Panc1 (cell line): ENCODE data around the gene MAGI3. TPM values are rescaled to one million over a fixed set of nuclear protein-coding genes. Genes with fewer than 3 reads are reported as not detected.

ENCODE experiments used
- ATAC-seq: fragments of 200-7000 bp; cut with Tn5 transposase; 2 replicates; pipeline ENCODE4 v1.9.1; 2020; ENCODE audit warnings: mild to moderate bottlenecking, moderate library complexity
- BruUV-seq: library from RNA; stranded (reverse); fragments of 400-500 nt; replicated peaks from 2 replicates; lab custom pipeline; 2021; lab: Mats Ljungman, UMichigan
- CTCF ChIA-PET: fragments of 300-600 bp; sonication (Branson Sonifier 250); formaldehyde crosslinking; loops from one replicate; lab custom pipeline; 2022; ENCODE audit warnings: antibody characterized with exemption; lab: Charles Lee
- POLR2A ChIA-PET: fragments of 300-600 bp; sonication (Branson Sonifier 250); formaldehyde crosslinking; loops from one replicate; lab custom pipeline; 2022; ENCODE audit warnings: antibody characterized with exemption; lab: Charles Lee
- DNase-seq: peaks from one replicate; pipeline ENCODE4 v3.0.0-alpha.2; 2010; ENCODE audit warnings: low read depth, low spot score
- H3K27ac ChIP-seq: 2 replicates; pipeline ENCODE4 v1.5.1; 2011; ENCODE audit warnings: mild to moderate bottlenecking, low read length, inconsistent platforms
- H3K27me3 ChIP-seq: fragments of 200-500 bp; sonication (Bioruptor generic); 2 replicates; pipeline ENCODE4 v1.6.0; 2014; ENCODE audit warnings: low read length, inconsistent platforms; ENCODE audit not compliant: control insufficient read depth, insufficient read depth
- H3K36me3 ChIP-seq: fragments of 200-500 bp; sonication (Bioruptor generic); 2 replicates; pipeline ENCODE4 v1.5.1; 2014; ENCODE audit warnings: inconsistent platforms, mild to moderate bottlenecking, low read length, moderate library complexity; ENCODE audit not compliant: control insufficient read depth, insufficient read depth
- H3K4me1 ChIP-seq: 2 replicates; pipeline ENCODE4 v1.5.1; 2011; ENCODE audit warnings: inconsistent platforms, mild to moderate bottlenecking, low read length, moderate library complexity; ENCODE audit not compliant: control insufficient read depth, insufficient read depth
- H3K4me3 ChIP-seq, 2 experiments: 2 replicates each; pipeline ENCODE4 v1.5.1; 2011 to 2012; ENCODE audit warnings: low read depth in 2 of 2, low read length in 2 of 2, mild to moderate bottlenecking in 2 of 2, inconsistent platforms in 1 of 2, moderate library complexity in 1 of 2
- H3K9me3 ChIP-seq: fragments of 200-500 bp; sonication (Bioruptor generic); 2 replicates; pipeline ENCODE4 v1.5.1; 2014; ENCODE audit warnings: low read depth, mild to moderate bottlenecking, inconsistent platforms, low read length, moderate library complexity; ENCODE audit not compliant: control insufficient read depth, insufficient read depth
- POLR2AphosphoS5 ChIP-seq: IDR thresholded peaks from 2 replicates; pipeline ENCODE4 v1.6.1; 2012; ENCODE audit warnings: mild to moderate bottlenecking, low read depth, low read length, moderate library complexity
- SIN3A ChIP-seq: IDR thresholded peaks from 2 replicates; pipeline ENCODE4 v1.6.1; 2012; ENCODE audit warnings: low read depth, mild to moderate bottlenecking, low read length, moderate library complexity, borderline replicate concordance; ENCODE audit not compliant: insufficient read depth
- TCF7L2 ChIP-seq: IDR thresholded peaks from 2 replicates; pipeline ENCODE4 v1.6.1; 2011; ENCODE audit warnings: mild to moderate bottlenecking, low read depth, low read length, inconsistent platforms
- in situ Hi-C: cut with HindIII; loops from 2 replicates; pipeline ENCODE4 v1.10.0; 2016; ENCODE audit warnings: low sequenced_read_pairs, low pct_unique_long_range_greater_than_20kb
- intact Hi-C: fragments of 100-400 bp; cut with micrococcal nuclease; formaldehyde crosslinking; loops from one replicate; pipeline ENCODE4 v1.10.0; 2022; ENCODE audit not compliant: unreplicated experiment
- total RNA-seq: library from RNA; stranded (reverse); gene quantifications from one replicate; pipeline ENCODE4 v1.2.1, GENCODE V29; 2021; ENCODE audit not compliant: unreplicated experiment
- TF ChIP-seq, protein P1 (sequence below): fragments of 450-650 bp; IDR thresholded peaks from 2 replicates; pipeline ENCODE4 v1.5.1; 2017; ENCODE audit warnings: mild to moderate bottlenecking
- TF ChIP-seq, protein P2 (sequence below), 2 experiments: IDR thresholded peaks; 2 replicates each; pipeline ENCODE4 v1.6.1; 2011 to 2012; ENCODE audit warnings: low read depth in 2 of 2, control low read depth in 1 of 2, low read length in 1 of 2, mild to moderate bottlenecking in 1 of 2, moderate library complexity in 1 of 2; ENCODE audit not compliant: insufficient read depth in 1 of 2

The MAGI3 gene
- total RNA-seq, 1 experiment from 2014 or later, result 10.9 TPM

DNA sequence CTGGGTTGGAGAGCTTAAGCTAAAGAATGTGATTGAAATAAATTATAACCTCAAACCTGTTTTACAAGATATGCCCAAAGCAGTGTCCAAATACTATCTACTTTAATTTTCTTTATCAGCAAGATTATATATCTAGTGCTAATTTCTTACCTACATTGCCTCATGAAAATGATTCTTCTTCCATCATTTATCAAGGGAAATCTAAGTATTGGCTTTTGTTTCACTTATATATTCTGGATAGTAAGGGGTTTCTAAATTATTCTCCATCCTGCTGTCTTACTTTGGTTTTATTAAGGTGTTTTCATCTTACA lies 287.8 kb downstream of the MAGI3 start:
- intact Hi-C loops, result loop anchor here (10.0 kb wide), 1 partner anchor 283 kb away; the partner anchor contains the start of gene MAGI3
- H3K36me3 ChIP-seq, result peaks cover under 1% of the 10 kb centered on the region; the same call in 1 of the 2 replicates
- H3K27me3 ChIP-seq, result no peaks in the 10 kb centered on the region
- in situ Hi-C loops, result no loop called here
- no peak overlapping the region for H3K27ac ChIP-seq
- DNase-seq (no peak), ATAC-seq (no peak)
- TF ChIP-seq, protein P1, sequence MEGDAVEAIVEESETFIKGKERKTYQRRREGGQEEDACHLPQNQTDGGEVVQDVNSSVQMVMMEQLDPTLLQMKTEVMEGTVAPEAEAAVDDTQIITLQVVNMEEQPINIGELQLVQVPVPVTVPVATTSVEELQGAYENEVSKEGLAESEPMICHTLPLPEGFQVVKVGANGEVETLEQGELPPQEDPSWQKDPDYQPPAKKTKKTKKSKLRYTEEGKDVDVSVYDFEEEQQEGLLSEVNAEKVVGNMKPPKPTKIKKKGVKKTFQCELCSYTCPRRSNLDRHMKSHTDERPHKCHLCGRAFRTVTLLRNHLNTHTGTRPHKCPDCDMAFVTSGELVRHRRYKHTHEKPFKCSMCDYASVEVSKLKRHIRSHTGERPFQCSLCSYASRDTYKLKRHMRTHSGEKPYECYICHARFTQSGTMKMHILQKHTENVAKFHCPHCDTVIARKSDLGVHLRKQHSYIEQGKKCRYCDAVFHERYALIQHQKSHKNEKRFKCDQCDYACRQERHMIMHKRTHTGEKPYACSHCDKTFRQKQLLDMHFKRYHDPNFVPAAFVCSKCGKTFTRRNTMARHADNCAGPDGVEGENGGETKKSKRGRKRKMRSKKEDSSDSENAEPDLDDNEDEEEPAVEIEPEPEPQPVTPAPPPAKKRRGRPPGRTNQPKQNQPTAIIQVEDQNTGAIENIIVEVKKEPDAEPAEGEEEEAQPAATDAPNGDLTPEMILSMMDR, result peak; percentile 11; the same call in 1 of the 2 replicates
- TF ChIP-seq TCF7L2, result no peak
- no TSS peak for BruUV-seq
- H3K9me3 ChIP-seq, result no peaks in the 10 kb centered on the region
- POLR2A ChIA-PET, result no interaction called here
- CTCF ChIA-PET, result interaction anchor here (0.7 kb wide), 1 partner anchor 55 kb away, joined by 3 read pairs; no protein-coding TSS in a partner anchor
- no peaks in the 10 kb centered on the region for H3K4me1 ChIP-seq
- no peak overlapping the region for H3K4me3 ChIP-seq

DNA sequence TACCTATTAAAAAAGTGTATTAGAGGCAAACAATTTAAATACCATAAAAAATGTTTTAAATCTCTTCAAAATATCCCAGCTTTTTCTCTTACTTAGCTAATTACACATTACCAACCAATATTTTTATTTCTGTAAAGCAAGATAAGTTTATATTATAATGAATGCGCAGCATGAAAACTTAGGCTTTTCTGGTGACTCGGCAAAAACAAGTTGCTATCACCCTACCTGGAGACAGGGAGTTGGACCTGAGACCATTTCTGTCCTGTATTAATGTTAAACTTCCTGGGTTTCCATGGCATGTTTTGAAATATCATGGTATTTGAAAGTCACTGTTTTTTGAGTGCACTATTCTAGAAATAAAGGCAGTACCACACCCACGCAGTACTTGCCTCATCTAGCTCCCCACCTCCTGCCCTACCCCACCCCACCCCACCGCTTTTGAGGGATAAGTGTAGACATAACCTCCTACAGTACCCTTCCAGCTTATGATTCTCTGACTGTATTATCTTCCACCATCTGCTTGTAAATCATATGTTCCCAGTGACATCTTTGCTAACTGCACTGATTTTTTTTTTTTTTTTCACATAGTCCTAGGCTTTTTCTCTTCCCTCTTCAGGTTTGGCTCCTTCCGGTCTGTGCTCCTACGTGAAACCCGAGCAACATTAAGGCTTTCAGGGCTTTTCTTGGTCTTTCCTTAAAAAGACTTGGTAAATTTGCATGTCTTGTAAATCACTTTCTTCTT lies 291.5 kb downstream of the MAGI3 start:
- no peak overlapping the region for H3K4me3 ChIP-seq
- H3K9me3 ChIP-seq, result no peaks in the 10 kb centered on the region
- TF ChIP-seq, protein P2, sequence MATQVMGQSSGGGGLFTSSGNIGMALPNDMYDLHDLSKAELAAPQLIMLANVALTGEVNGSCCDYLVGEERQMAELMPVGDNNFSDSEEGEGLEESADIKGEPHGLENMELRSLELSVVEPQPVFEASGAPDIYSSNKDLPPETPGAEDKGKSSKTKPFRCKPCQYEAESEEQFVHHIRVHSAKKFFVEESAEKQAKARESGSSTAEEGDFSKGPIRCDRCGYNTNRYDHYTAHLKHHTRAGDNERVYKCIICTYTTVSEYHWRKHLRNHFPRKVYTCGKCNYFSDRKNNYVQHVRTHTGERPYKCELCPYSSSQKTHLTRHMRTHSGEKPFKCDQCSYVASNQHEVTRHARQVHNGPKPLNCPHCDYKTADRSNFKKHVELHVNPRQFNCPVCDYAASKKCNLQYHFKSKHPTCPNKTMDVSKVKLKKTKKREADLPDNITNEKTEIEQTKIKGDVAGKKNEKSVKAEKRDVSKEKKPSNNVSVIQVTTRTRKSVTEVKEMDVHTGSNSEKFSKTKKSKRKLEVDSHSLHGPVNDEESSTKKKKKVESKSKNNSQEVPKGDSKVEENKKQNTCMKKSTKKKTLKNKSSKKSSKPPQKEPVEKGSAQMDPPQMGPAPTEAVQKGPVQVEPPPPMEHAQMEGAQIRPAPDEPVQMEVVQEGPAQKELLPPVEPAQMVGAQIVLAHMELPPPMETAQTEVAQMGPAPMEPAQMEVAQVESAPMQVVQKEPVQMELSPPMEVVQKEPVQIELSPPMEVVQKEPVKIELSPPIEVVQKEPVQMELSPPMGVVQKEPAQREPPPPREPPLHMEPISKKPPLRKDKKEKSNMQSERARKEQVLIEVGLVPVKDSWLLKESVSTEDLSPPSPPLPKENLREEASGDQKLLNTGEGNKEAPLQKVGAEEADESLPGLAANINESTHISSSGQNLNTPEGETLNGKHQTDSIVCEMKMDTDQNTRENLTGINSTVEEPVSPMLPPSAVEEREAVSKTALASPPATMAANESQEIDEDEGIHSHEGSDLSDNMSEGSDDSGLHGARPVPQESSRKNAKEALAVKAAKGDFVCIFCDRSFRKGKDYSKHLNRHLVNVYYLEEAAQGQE (IDR thresholded peaks at IDR 0.05; ENCODE audit: insufficient read depth in 1 of 2, low read depth in 2 of 2, low read length in 1 of 2), result no peak
- no peak overlapping the region for H3K27ac ChIP-seq
- H3K36me3 ChIP-seq, result no peaks in the 10 kb centered on the region; the same call in 1 of the 2 replicates
- DNase-seq, result no peak
- no peaks in the 10 kb centered on the region for H3K4me1 ChIP-seq
- ChIA-PET CTCF (no interaction called here), POLR2A (interaction anchor here (0.6 kb wide), 2 partner anchors 15 to 249 kb away, joined by 3 read pairs; no protein-coding TSS in a partner anchor)
- no TSS peak for BruUV-seq
- in situ Hi-C loops (no loop called here), intact Hi-C loops (no loop called here)
- no peaks in the 10 kb centered on the region for H3K27me3 ChIP-seq
- ATAC-seq, result no peak

DNA sequence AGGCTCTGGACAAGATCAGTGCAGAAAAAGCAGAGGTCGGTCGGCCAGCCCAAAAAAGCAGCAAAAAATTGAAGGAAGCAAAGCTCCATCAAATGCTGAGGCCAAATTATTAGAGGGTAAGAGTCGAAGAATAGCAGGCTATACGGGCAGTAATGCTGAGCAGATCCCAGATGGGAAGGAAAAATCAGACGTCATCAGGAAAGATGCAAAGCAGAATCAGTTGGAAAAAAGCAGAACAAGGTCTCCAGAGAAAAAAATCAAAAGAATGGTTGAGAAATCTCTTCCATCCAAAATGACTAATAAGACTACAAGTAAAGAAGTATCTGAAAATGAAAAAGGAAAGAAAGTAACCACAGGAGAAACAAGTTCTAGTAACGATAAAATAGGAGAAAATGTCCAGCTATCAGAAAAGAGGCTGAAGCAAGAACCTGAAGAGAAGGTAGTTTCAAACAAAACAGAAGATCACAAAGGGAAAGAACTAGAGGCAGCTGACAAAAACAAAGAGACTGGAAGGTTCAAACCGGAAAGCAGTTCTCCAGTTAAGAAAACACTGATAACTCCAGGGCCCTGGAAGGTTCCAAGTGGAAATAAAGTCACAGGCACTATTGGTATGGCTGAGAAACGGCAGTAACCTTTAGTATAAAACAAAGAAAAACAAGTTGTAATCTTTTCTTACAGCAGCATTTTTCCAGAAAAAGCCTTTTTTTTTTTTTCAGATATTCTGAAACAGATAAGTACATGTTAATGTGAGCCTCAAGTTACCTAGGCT lies 293.3 kb downstream of the MAGI3 start:
- Histone ChIP-seq H3K4me3 (no peak overlapping the region), H3K27ac (no peak overlapping the region), H3K4me1 (no peaks in the 10 kb centered on the region), H3K27me3 (no peaks in the 10 kb centered on the region), H3K36me3 (no peaks in the 10 kb centered on the region; the same call in 1 of the 2 replicates), H3K9me3 (no peaks in the 10 kb centered on the region)
- ChIA-PET POLR2A (no interaction called here), CTCF (no interaction called here)
- no peak for DNase-seq
- no peak for ATAC-seq
- intact Hi-C loops, result no loop called here
- TF ChIP-seq, protein P1, result no peak
- TF ChIP-seq SIN3A (no peak), TCF7L2 (no peak), POLR2AphosphoS5 (no peak)
- TF ChIP-seq, protein P2 (IDR thresholded peaks at IDR 0.05; ENCODE audit: insufficient read depth in 1 of 2, low read depth in 2 of 2, low read length in 1 of 2), result no peak
- in situ Hi-C loops, result no loop called here
- BruUV-seq, result no TSS peak
